HCT116 (cell line): ENCODE data around the gene APBA3.

ENCODE experiments used
- CBX3 ChIP-seq: IDR thresholded peaks from 2 replicates; pipeline ENCODE4 v1.6.1; 2012; ENCODE audit warnings: low read depth
- CTCF ChIP-seq, 3 experiments: fragments of 200-600 bp in 1 of 3; sonication (generic) in 1 of 3; IDR thresholded peaks in 2 of 3; conservative IDR thresholded peaks in 1 of 3; 2 replicates each; pipeline ENCODE4 v1.5.1; 2012 to 2017; ENCODE audit warnings: low read depth in 2 of 3, low read length in 2 of 3, antibody characterized with exemption in 1 of 3, borderline replicate concordance in 1 of 3, control low read depth in 1 of 3, mild to moderate bottlenecking in 1 of 3, mixed read lengths in 1 of 3, mixed run types in 1 of 3, moderate library complexity in 1 of 3; ENCODE audit not compliant: insufficient read depth in 1 of 3
- EZH2 ChIP-seq: fragments of 200-600 bp; sonication (generic); IDR thresholded peaks from 2 replicates; pipeline ENCODE4 v1.6.1; 2017; ENCODE audit warnings: antibody characterized with exemption, mixed run types
- EZH2phosphoT487 ChIP-seq: fragments of 200-600 bp; IDR thresholded peaks from 2 replicates; pipeline ENCODE4 v1.6.1; 2018; ENCODE audit warnings: antibody characterized with exemption, borderline replicate concordance
- FOSL1 ChIP-seq: IDR thresholded peaks from 2 replicates; pipeline ENCODE4 v1.6.1; 2012; ENCODE audit warnings: low read depth
- JUND ChIP-seq: IDR thresholded peaks from 2 replicates; pipeline ENCODE4 v1.6.1; 2012
- POLR2A ChIP-seq: IDR thresholded peaks from 2 replicates; pipeline ENCODE4 v1.7.0; 2011; ENCODE audit warnings: borderline replicate concordance; ENCODE audit not compliant: insufficient read depth, insufficient read length; ENCODE audit errors: extremely low read depth
- POLR2AphosphoS5 ChIP-seq: IDR thresholded peaks from 2 replicates; pipeline ENCODE4 v1.6.1; 2011; ENCODE audit warnings: mild to moderate bottlenecking, low read depth, low read length, moderate library complexity
- RAD21 ChIP-seq: IDR thresholded peaks from 2 replicates; pipeline ENCODE4 v1.6.1; 2012; ENCODE audit warnings: low read depth, mild to moderate bottlenecking
- REST ChIP-seq: IDR thresholded peaks from 2 replicates; pipeline ENCODE4 v1.6.1; 2012; ENCODE audit warnings: low read depth
- SRF ChIP-seq: IDR thresholded peaks from 2 replicates; pipeline ENCODE4 v1.6.1; 2012; ENCODE audit warnings: low read depth
- TCF7L2 ChIP-seq: IDR thresholded peaks from 2 replicates; pipeline ENCODE4 v1.7.0; 2011; ENCODE audit warnings: borderline replicate concordance, inconsistent platforms; ENCODE audit not compliant: insufficient read depth, insufficient read length; ENCODE audit errors: extremely low read depth
- YY1 ChIP-seq: IDR thresholded peaks from 2 replicates; pipeline ENCODE4 v1.6.1; 2011; ENCODE audit warnings: low read length, low read depth, moderate library complexity, mild to moderate bottlenecking; ENCODE audit not compliant: insufficient replicate concordance; ENCODE audit errors: extremely low read depth
- ZBTB33 ChIP-seq: IDR thresholded peaks from 2 replicates; pipeline ENCODE4 v1.6.1; 2011; ENCODE audit warnings: mild to moderate bottlenecking, low read length, moderate library complexity; ENCODE audit not compliant: insufficient replicate concordance; ENCODE audit errors: extremely low read depth

- TF ChIP-seq POLR2AphosphoS5 (no peak), CTCF (IDR thresholded peaks at IDR 0.05 in 2 of 3, conservative IDR thresholded peaks at IDR 0.05 in 1 of 3; ENCODE audit: borderline replicate concordance in 1 of 3, insufficient read depth in 1 of 3, low read depth in 2 of 3, low read length in 2 of 3) (no peak), POLR2A (no peak), RAD21 (no peak), JUND (no peak), EZH2 (no peak), SRF (no peak), TCF7L2 (no peak), YY1 (no peak), REST (no peak), ZBTB33 (no peak), EZH2phosphoT487 (no peak), CBX3 (no peak), FOSL1 (no peak)
Observed at GRCh38 chr19:3785451-3785937, 24.0 kb upstream of the APBA3 start.
